T-helper 2 cell treated with Interferon-gamma antibody and Interleukin-4, amounts not matched to agents 5 μg/mL and 100 μg/mL, for 36 hours (primary cell): ENCODE results near the gene INPP5D.
A peak's percentile ranks its signal among the peaks of the same experiment; 100 is the strongest.

Experiments
- DNase-seq: peaks from one replicate; pipeline ENCODE4 v3.0.0; 2021; ENCODE audit warnings: low spot score
- H3K27ac Mint-ChIP-seq: one replicate; pipeline ENCODE4 v1.8.0; 2021; ENCODE audit warnings: mild to moderate bottlenecking, mixed read lengths
- H3K27me3 Mint-ChIP-seq: one replicate; pipeline ENCODE4 v1.8.0; 2021; ENCODE audit warnings: low read depth, mixed read lengths
- H3K36me3 Mint-ChIP-seq: one replicate; pipeline ENCODE4 v1.8.0; 2021; ENCODE audit warnings: low read depth, mixed read lengths
- H3K4me1 Mint-ChIP-seq: one replicate; pipeline ENCODE4 v1.8.0; 2021; ENCODE audit warnings: low read depth, mixed read lengths
- H3K4me3 Mint-ChIP-seq: one replicate; pipeline ENCODE4 v1.8.0; 2022; ENCODE audit warnings: mild to moderate bottlenecking, moderate library complexity, mixed read lengths
- H3K9me3 Mint-ChIP-seq: one replicate; pipeline ENCODE4 v1.8.0; 2021; ENCODE audit warnings: mixed read lengths

The INPP5D gene

GRCh38 chr2:233163486-233164103 lies 103.5 kb downstream of the INPP5D start:
- H3K9me3 Mint-ChIP-seq: no peaks in the 10 kb centered on the region
- H3K4me1 Mint-ChIP-seq: peaks cover 3% of the 10 kb centered on the region
- DNase-seq: no peak
- no peak overlapping the region for H3K4me3 Mint-ChIP-seq
- no peak overlapping the region for H3K27ac Mint-ChIP-seq
- peaks cover 30% of the 10 kb centered on the region for H3K36me3 Mint-ChIP-seq
- H3K27me3 Mint-ChIP-seq: no peaks in the 10 kb centered on the region

DNA sequence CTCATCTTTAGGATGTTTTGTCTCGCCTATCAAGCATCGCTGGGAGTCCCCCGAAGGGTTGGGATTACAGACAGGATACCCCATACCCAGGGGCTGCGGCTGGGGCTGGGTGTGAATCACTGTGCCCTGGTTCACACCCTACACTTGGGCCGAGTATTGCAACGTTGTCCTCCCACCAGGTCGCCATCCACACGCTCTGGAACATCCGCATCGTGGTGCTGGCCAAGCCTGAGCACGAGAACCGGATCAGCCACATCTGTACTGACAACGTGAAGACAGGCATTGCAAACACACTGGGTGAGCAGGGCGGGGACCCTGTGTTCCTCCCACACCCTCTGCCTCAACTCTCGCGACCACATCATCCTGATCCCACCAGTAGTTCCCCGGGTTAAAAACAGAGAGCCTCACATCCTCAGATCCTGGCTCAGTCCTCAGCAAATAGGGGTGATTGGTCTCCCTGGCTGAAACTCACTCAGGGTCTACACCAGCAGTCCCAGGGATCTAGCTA lies 104.0 kb downstream of the INPP5D start:
- Mint-ChIP-seq H3K27ac (peak overlapping the region; percentile 66), H3K4me3 (no peak overlapping the region), H3K9me3 (no peaks in the 10 kb centered on the region), H3K27me3 (no peaks in the 10 kb centered on the region), H3K4me1 (peaks cover 3% of the 10 kb centered on the region), H3K36me3 (peaks cover 29% of the 10 kb centered on the region)
- no peak for DNase-seq

DNA sequence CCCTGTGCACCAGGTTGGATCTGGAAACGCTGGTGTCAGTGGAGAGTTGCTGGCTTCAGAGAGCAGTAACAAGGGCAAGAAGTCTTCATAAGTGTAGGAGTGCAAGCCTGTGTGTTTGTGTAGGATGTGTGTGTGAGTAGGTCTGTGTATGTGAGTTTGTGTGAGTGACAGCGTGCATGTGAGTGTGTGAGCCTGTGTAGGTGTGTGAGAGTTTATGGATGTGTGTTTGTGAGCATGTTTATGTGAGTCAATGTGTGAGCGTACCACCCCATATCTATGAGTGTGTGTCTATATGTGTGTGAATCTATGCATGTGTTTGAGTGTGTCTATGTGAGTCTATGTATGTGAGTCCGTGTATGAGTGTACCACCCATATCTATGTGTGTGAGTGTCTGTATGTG lies 104.8 kb downstream of the INPP5D start:
- no peak for DNase-seq
- no peak overlapping the region for H3K27ac Mint-ChIP-seq
- no peaks in the 10 kb centered on the region for H3K27me3 Mint-ChIP-seq
- H3K36me3 Mint-ChIP-seq: peaks cover 31% of the 10 kb centered on the region
- H3K9me3 Mint-ChIP-seq: no peaks in the 10 kb centered on the region
- peaks cover 3% of the 10 kb centered on the region for H3K4me1 Mint-ChIP-seq
- no peak overlapping the region for H3K4me3 Mint-ChIP-seq

GRCh38 chr2:233165543-233165894 lies 105.4 kb downstream of the INPP5D start:
- Mint-ChIP-seq H3K27me3 (no peaks in the 10 kb centered on the region), H3K9me3 (no peaks in the 10 kb centered on the region), H3K4me1 (peaks cover 3% of the 10 kb centered on the region), H3K36me3 (peaks cover 33% of the 10 kb centered on the region), H3K27ac (no peak overlapping the region), H3K4me3 (no peak overlapping the region)
- DNase-seq: no peak

DNA sequence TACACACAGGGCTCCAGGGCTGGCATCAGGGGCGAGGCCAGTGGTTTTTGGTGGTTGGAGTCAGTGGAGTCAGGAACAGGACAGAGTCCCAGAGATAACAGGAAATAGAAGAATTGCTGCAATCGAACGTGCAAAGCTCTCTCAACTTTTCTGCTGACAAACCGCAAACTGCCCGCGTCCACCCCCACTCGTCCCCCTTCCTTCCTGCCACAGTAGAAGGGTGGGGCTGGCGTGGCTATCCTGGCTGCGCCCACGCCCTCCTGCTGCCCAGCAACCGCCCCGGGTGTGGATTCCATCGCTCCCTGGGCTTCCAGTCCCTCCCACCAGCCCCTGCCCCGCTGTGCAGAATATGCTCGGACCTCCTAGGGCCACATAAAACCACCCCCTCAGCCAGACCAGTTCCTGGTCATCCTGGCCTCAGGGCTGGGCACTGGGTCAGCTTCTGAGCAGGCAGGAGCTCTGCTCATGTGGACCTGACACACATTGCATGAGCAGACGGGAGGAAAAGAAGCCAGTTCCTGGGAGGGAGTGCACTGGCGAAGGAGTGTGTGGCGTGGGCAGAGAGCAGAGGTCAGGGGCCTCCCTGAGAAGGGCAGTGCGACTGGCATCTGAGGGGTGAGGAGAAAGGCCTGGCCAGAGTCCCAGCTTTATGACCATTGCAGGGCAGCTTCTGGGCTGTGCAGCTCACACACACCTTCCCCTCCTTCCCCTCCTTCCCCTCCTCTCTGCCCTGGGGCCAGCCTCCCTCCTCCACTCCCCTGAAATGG lies 105.9 kb downstream of the INPP5D start:
- peak overlapping the region; percentile 26 for H3K27ac Mint-ChIP-seq

GRCh38 chr2:233168445-233168844 lies 108.3 kb downstream of the INPP5D start:
- H3K4me1 Mint-ChIP-seq: peaks cover 3% of the 10 kb centered on the region
- H3K9me3 Mint-ChIP-seq: no peaks in the 10 kb centered on the region
- H3K27me3 Mint-ChIP-seq: no peaks in the 10 kb centered on the region
- no peak for DNase-seq
- H3K4me3 Mint-ChIP-seq: no peak overlapping the region
- peaks cover 44% of the 10 kb centered on the region for H3K36me3 Mint-ChIP-seq
- no peak overlapping the region for H3K27ac Mint-ChIP-seq

More for the DNA sequence above, 105.9 kb downstream of the INPP5D start:
- peaks cover 36% of the 10 kb centered on the region for H3K36me3 Mint-ChIP-seq
- H3K9me3 Mint-ChIP-seq: no peaks in the 10 kb centered on the region
- peaks cover 3% of the 10 kb centered on the region for H3K4me1 Mint-ChIP-seq
- H3K27me3 Mint-ChIP-seq: no peaks in the 10 kb centered on the region
- H3K4me3 Mint-ChIP-seq: no peak overlapping the region
- no peak for DNase-seq

- Mint-ChIP-seq H3K36me3 (peaks cover 39% of the 10 kb centered on the region), H3K9me3 (no peaks in the 10 kb centered on the region), H3K4me1 (peaks cover 3% of the 10 kb centered on the region), H3K27me3 (no peaks in the 10 kb centered on the region), H3K4me3 (no peak overlapping the region), H3K27ac (peak overlapping the region; percentile 22)
- DNase-seq: no peak
Measured at GRCh38 chr2:233168919-233169318, 108.8 kb downstream of the INPP5D start.

GRCh38 chr2:233171344-233171743 lies 111.2 kb downstream of the INPP5D start:
- Mint-ChIP-seq H3K9me3 (no peaks in the 10 kb centered on the region), H3K36me3 (peaks cover 49% of the 10 kb centered on the region)

GRCh38 chr2:233173115-233173514 lies 113.0 kb downstream of the INPP5D start:
- H3K27ac Mint-ChIP-seq: no peak overlapping the region
- H3K4me3 Mint-ChIP-seq: no peak overlapping the region
- no peak for DNase-seq
- no peaks in the 10 kb centered on the region for H3K27me3 Mint-ChIP-seq
- peaks cover 56% of the 10 kb centered on the region for H3K36me3 Mint-ChIP-seq
- no peaks in the 10 kb centered on the region for H3K9me3 Mint-ChIP-seq
- H3K4me1 Mint-ChIP-seq: peaks cover 3% of the 10 kb centered on the region

More at GRCh38 chr2:233171344-233171743, 111.2 kb downstream of the INPP5D start:
- Mint-ChIP-seq H3K27ac (no peak overlapping the region), H3K27me3 (no peaks in the 10 kb centered on the region), H3K4me3 (no peak overlapping the region), H3K4me1 (peaks cover 3% of the 10 kb centered on the region)
- no peak for DNase-seq

DNA sequence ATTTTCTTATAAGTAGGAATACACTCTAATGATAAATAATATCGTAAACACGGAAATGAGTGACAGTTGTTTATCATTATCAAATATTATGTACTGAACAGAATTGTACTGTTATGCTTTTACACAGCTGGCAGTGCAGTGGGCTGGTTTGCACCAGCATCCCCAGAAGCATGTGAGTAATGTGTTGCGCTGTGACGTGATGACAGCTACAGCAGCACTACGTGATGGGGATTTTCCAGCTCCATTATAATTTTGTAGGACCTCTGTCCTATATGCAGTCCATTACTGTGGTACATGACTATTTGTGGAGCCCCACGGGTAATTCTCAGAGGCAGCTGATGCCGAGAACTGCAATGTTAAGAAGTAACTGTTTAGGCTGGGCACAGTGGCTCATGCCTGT lies 114.0 kb downstream of the INPP5D start:
- peaks cover 59% of the 10 kb centered on the region for H3K36me3 Mint-ChIP-seq
- no peak overlapping the region for H3K27ac Mint-ChIP-seq
- no peak overlapping the region for H3K4me3 Mint-ChIP-seq
- H3K27me3 Mint-ChIP-seq: no peaks in the 10 kb centered on the region
- peaks cover 3% of the 10 kb centered on the region for H3K4me1 Mint-ChIP-seq
- H3K9me3 Mint-ChIP-seq: no peaks in the 10 kb centered on the region
- DNase-seq: no peak

DNA sequence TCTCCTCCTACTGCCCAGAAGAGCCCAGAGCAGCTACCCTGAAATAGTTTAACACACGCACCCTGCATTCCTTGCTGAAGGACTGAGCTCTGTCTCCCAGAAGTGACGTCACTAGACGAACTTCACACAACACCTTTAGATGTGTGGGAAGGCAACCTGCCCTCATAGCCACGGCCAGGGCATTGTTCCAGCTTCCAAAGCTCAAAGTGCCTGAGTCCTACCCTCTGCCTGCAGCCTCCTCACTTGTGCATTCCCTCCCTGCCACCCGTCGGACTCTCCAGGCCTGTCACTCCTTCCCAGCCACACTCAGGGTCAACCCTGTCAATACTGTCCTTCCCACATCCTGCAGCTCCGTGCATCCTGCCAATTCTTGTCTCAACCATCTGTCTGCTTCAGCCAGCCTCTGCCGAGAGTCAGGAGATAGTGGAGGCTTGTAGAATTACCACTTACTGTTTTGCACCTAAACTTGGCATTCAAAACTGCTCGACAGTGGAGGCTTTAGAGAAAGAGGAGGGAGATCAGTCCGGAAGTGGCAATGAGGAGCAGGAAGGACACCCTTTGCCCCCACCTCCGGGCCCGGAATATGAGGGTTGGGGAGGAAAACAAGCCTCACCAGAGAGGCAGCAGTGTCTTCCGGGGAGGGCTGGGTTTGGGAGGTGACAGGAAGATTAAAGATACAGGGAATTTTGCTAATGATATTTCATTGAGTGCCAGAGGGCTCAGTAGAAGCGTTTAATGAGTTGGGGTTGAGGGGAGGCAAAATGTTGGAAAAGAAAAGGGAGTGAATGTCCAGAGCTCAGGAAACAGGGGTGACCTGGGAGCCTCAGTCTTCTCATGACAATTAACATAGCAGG lies 119.1 kb downstream of the INPP5D start:
- Mint-ChIP-seq H3K27ac (peak overlapping the region; percentile 18), H3K4me1 (peaks cover 3% of the 10 kb centered on the region), H3K27me3 (no peaks in the 10 kb centered on the region), H3K4me3 (no peak overlapping the region), H3K9me3 (no peaks in the 10 kb centered on the region), H3K36me3 (peaks cover 65% of the 10 kb centered on the region)
- DNase-seq: no peak

DNA sequence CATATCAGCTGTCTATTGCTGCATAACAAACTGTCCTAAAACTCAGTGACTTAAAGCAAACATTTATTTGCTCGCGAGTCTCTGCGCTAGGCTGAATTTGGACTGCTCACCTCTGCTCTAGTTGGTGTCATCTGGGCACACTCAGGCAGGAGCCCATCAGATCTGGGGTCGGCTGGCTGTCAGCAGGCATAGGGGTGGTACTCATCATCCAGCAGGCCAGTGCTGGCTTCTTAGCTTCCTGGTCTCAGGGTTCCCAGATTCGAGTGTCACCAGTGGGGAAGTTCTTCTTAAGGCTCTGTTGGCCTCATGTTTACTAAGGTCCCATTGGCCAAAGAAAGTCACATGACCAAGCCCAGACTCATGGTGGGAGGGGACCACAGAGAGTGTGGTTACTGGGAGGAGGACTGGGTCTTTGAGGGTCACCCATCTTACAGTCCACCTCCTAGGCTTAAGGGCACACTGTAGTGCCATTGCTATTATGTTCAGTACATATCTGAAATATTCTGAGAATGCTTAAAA lies 119.8 kb downstream of the INPP5D start:
- Mint-ChIP-seq H3K4me1 (peaks cover 3% of the 10 kb centered on the region), H3K4me3 (no peak overlapping the region), H3K27ac (no peak overlapping the region), H3K9me3 (no peaks in the 10 kb centered on the region), H3K36me3 (peaks cover 71% of the 10 kb centered on the region), H3K27me3 (no peaks in the 10 kb centered on the region)
- no peak for DNase-seq

GRCh38 chr2:233183869-233184418 lies 123.8 kb downstream of the INPP5D start:
- DNase-seq: no peak
- Mint-ChIP-seq H3K4me3 (no peak overlapping the region), H3K27me3 (no peaks in the 10 kb centered on the region), H3K36me3 (peaks cover 81% of the 10 kb centered on the region), H3K27ac (peak overlapping the region; percentile 14), H3K4me1 (no peaks in the 10 kb centered on the region), H3K9me3 (no peaks in the 10 kb centered on the region)
